Heart right ventricle (tissue), 16 donors: ENCODE data around the gene ZNF625. TPM values are rescaled to one million over a fixed set of nuclear protein-coding genes. Genes with fewer than 3 reads are reported as not detected.

Experiments used
- ATAC-seq, 8 donors: fragments of 200-7000 bp; cut with Tn5 transposase; one replicate each; pipeline ENCODE4 v1.9.1; 2020; ENCODE audit warnings: mild to moderate bottlenecking in 8 of 8, moderate library complexity in 8 of 8, moderate number of reproducible peaks in 1 of 8
- DNase-seq, 2 donors: peaks; one replicate each; pipeline ENCODE4 v3.0.0-alpha.2; 2020
- H3K27ac ChIP-seq, 10 donors: fragments of 200-600 bp; sonication (generic) in 2 of 10; one replicate each; pipeline versions ENCODE4 v1.5.0 to v1.8.0; 2020 to 2022; ENCODE audit warnings: mild to moderate bottlenecking in 3 of 10
- H3K27me3 ChIP-seq, 7 donors: fragments of 200-600 bp; one replicate each; pipeline ENCODE4 v1.8.0; 2021 to 2022; ENCODE audit warnings: mild to moderate bottlenecking in 2 of 7
- H3K36me3 ChIP-seq, 9 donors: fragments of 200-600 bp; sonication (generic) in 1 of 9; one replicate each; pipeline versions ENCODE4 v1.5.0 to v1.8.0; 2020 to 2022; ENCODE audit warnings: mild to moderate bottlenecking in 2 of 9
- H3K4me1 ChIP-seq, 9 donors: fragments of 200-600 bp; sonication (generic) in 1 of 9; one replicate each; pipeline versions ENCODE4 v1.5.0 to v1.8.0; 2020 to 2022; ENCODE audit warnings: mild to moderate bottlenecking in 4 of 9
- H3K4me3 ChIP-seq, 10 donors: fragments of 200-600 bp; sonication (generic) in 2 of 10; one replicate each; pipeline versions ENCODE4 v1.5.0 to v1.8.0; 2020 to 2022; ENCODE audit warnings: mild to moderate bottlenecking in 7 of 10, moderate library complexity in 2 of 10
- H3K9me3 ChIP-seq, 11 donors: fragments of 200-600 bp in 10 of 11; sonication (generic) in 2 of 11; one replicate each; pipeline versions ENCODE4 v1.5.0 to v1.8.0; 2013 to 2022; ENCODE audit warnings: mild to moderate bottlenecking in 2 of 11, control low read depth in 1 of 11, moderate library complexity in 1 of 11
- WGBS, 2 donors: extraction: QIAGEN DNeasy Blood & Tissue Kit; methylation state at CpG; one replicate each; pipeline ENCODE4 v1.1.7; 2013; ENCODE audit warnings: inconsistent platforms in 1 of 2; 5-methylcytosine and 5-hydroxymethylcytosine counted together
- intact Hi-C, 10 donors: fragments of 100-400 bp; cut with DNase I; formaldehyde crosslinking; loops; one replicate each; pipeline versions ENCODE4 v1.11.1 to v1.14.2; 2022
- long read RNA-seq, 3 donors: library from polyadenylated mRNA; unstranded; transcript quantifications; one replicate each; pipeline ENCODE4 v2.0.0, GENCODE V29; 2020 to 2021
- polyA plus RNA-seq, 2 donors: library from polyadenylated mRNA; stranded (reverse); fragments of 200-250 nt; gene quantifications; one replicate each; pipeline ENCODE4 v1.2.3, GENCODE V29; 2013
- total RNA-seq, 10 donors: library from RNA; stranded (reverse); fragmentation: NEBNext Ultra II Directional in 3 of 10; extraction: Animal tissue kit (Norgen Biotek cat#: 25700) in 3 of 10; gene quantifications; one replicate each; pipeline versions ENCODE4 v1.2.1 to v1.2.4, GENCODE V29; 2021 to 2023
- TF ChIP-seq, protein P1 (sequence below), 9 donors: fragments of 200-600 bp; sonication (generic) in 2 of 9; IDR thresholded peaks; one replicate each; pipeline versions ENCODE4 v1.5.0 to v1.8.0; 2021 to 2022; ENCODE audit warnings: antibody characterized with exemption in 9 of 9, mild to moderate bottlenecking in 5 of 9, moderate library complexity in 1 of 9
- donor health status: Arrhythmogenic right ventricular cardiomyopathy.
- donor health status: ischemic (EF 13 %, LVEDD 7.1; RV severe dilation, severe dysfunction).
- donor health status: healthy with polysubstance abuse.
- donor health status: DM: no; HTN: yes; CAD: no.
- donor health status: DM: no; HTN: no; CAD: no.
- donor health status: ischemic (EF 25% LVEDD 6.9; RV normal size, moderate dysfunction).
- donor health status: ischemic (EF 25% LVEDD 5.7; RV mildly dilated, moderate dysfunction).
- donor health status: healthy.
- donor health status: DM: yes; HTN: yes; CAD: no.
- donor health status: Ischemic cardiomyopathy.
- donor health status: ischemic (EF 35%, LVEDD 5.7; RV mildly dilated, moderate dysfunction).
- donor health status: nonischemic (EF 11% LVEDD 7.7; RV severe dilation, severe dysfunction).
- donor health status: DM: yes; HTN: yes; CAD: no.
- donor health status: PGD.
- donor health status: ischemic (EF 29% LVEDD 5.4; RV normal size, mild dysfunction).
- donor health status: nonischemic (EF 23%, LVEDD 6.1; RV moderate dilation, normal function).

Gene ZNF625
- total RNA-seq (1 to 10 TPM; 3.1 to 8.8 (median 5.9) TPM), polyA plus RNA-seq (1 to 10 TPM in 1 of 2 donors, under 1 TPM in 1; 0.65 to 2.9 TPM)
- long read RNA-seq, donor 1, result 0 reads
- long read RNA-seq, donor 2, result 0 reads
- long read RNA-seq, donor 3, result 0 reads

DNA sequence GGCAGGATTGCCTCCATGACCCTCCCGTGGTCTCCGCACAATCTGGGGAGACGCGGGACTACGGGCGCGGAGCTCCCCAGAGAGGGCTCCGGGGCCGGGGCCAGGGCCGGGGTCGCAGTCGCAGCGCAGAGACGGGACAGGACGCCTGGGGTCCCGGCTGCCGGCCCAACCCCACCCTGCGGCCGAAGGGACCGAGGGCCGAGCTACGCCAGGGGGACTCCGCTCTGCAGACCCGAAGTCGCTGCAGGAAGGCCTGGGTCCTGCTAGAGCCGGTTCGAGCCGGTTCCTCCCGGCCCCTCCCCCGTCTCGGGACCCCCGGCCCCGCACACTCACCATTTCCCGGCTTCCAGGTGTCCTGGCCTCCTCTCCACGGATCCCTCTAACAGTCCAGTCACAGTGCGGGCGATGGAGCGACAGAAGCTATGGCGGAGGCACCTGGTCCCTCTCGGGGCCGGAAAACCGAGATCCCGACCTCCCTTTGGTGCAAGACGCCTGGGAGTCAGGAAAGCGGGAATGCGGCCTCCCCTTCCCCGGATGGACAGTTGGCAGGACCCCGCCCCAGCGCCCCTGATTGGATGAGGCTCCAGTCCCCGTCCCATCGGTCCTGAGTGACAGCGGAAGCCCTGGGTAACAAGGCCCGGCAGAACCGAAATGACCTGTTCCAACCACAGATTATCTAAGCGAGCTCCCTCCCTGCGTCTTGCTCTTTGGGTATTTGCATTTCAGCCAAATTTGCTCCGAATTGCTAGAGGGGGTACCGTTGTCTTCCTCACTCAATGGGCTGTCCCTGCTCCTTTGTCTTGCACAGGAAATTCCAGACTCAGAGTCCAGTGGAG lies at the start of gene ZNF625:
Gene ZNF625 (minus strand): TSS at position 512 of the 836 bp plus-strand sequence. CDS start 176 bp downstream, at position 336.
- intact Hi-C loops, result no loop called here
- 0 to 1% methylated on average over 57 to 58 of the region's 58 CpGs for WGBS, 2 donors
- Histone ChIP-seq H3K4me1 (peaks cover 0 to 23% (median 14%) of the 10 kb centered on the region in 9 donors), H3K27ac (peak within 1 kb of the TSS; percentile 68 to 89 (median 84)), H3K36me3 (peaks cover 0 to 24% (median 4%) of the 10 kb centered on the region in 9 donors), H3K9me3 (no peaks in the 10 kb centered on the region), H3K4me3 (peak within 1 kb of the TSS; percentile 57 to 99 (median 90)), H3K27me3 (no peaks in the 10 kb centered on the region)
- ATAC-seq, result peak; percentile 95 to 99 (median 98)
- TF ChIP-seq, protein P1, sequence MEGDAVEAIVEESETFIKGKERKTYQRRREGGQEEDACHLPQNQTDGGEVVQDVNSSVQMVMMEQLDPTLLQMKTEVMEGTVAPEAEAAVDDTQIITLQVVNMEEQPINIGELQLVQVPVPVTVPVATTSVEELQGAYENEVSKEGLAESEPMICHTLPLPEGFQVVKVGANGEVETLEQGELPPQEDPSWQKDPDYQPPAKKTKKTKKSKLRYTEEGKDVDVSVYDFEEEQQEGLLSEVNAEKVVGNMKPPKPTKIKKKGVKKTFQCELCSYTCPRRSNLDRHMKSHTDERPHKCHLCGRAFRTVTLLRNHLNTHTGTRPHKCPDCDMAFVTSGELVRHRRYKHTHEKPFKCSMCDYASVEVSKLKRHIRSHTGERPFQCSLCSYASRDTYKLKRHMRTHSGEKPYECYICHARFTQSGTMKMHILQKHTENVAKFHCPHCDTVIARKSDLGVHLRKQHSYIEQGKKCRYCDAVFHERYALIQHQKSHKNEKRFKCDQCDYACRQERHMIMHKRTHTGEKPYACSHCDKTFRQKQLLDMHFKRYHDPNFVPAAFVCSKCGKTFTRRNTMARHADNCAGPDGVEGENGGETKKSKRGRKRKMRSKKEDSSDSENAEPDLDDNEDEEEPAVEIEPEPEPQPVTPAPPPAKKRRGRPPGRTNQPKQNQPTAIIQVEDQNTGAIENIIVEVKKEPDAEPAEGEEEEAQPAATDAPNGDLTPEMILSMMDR (IDR thresholded peaks at IDR 0.05), result no peak
- DNase-seq, result peak; percentile 88 to 92

DNA sequence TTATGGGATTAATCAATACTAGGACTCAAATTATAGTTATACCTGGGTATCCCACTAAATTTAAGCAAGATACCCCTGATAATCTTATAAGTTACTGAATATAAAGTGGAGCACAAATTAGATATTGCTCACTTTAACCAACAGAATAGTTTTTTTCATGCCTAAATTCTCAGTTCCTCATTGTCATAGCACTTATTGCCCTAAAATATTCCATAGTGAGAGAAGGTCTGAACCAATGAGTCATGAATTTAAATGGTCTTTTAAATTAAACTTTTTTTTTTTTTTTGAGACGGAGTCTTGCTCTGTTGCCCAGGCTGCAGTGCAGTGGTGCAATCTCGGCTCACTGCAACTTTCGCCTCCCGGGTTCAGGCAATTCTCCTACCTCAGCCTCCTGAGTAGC lies 48.8 kb upstream of the ZNF625 start:
- peaks cover 0 to 82% (median 29%) of the 10 kb centered on the region in 11 donors for H3K9me3 ChIP-seq
- no peaks in the 10 kb centered on the region for H3K4me1 ChIP-seq
- no peaks in the 10 kb centered on the region for H3K27me3 ChIP-seq
- intact Hi-C loops, result loop anchor here in 2 of 10 donors (10.0 kb wide), 2 partner anchors 160 to 470 kb away; partner anchors contain the start of gene ZNF442 (in 1 of the 2)
- peaks cover 0 to 32% (median 6%) of the 10 kb centered on the region in 9 donors for H3K36me3 ChIP-seq
- no peak overlapping the region for H3K27ac ChIP-seq
- 97 to 99% methylated on average over 4 of the region's 4 CpGs for WGBS, 2 donors
- no peak for DNase-seq
- TF ChIP-seq, protein P1 (IDR thresholded peaks at IDR 0.05), result no peak
- no peak for ATAC-seq
- no peak overlapping the region for H3K4me3 ChIP-seq

DNA sequence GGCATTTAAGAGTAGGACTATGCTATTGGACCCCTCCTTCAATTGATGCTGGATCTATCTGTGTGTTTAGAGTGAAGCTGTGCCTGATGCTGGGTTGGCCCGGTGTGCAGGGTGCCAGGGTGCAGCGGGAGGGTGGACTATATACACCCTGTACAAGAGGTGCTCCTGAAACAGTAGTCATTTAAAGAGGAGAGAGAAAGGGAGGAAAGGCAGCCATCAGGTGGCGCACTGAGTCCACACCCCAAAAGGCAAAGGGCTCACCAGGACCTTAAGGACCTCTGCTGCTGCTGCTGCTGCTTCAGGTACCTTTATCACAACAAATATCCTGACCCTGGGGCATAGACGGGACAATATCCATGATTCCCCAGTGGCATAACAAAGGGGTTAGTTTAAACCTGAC lies 45.7 kb upstream of the ZNF625 start:
- peak in 5 of 8 donors; percentile 39 to 72 (median 64) for ATAC-seq

More for the DNA sequence above, 45.7 kb upstream of the ZNF625 start:
- intact Hi-C loops, result loop anchor here in 3 of 10 donors (5.0 to 10.0 kb wide), 3 partner anchors 163 to 473 kb away; partner anchors contain the start of gene ZNF442 (in 2 of the 3)
- peak; percentile 16 to 29 for DNase-seq
- no peak overlapping the region for H3K27ac ChIP-seq
- H3K4me1 ChIP-seq, result no peaks in the 10 kb centered on the region
- H3K36me3 ChIP-seq, result peaks cover 0 to 7% (median 0%) of the 10 kb centered on the region in 9 donors
- H3K9me3 ChIP-seq, result peaks cover 0 to 81% (median 10%) of the 10 kb centered on the region in 11 donors
- no peak overlapping the region for H3K4me3 ChIP-seq
- H3K27me3 ChIP-seq, result no peaks in the 10 kb centered on the region
- TF ChIP-seq, protein P1 (IDR thresholded peaks at IDR 0.05), result peak in 7 of 9 donors; percentile 32 to 54 (median 44)
- 45 to 52% methylated on average over 4 of the region's 4 CpGs for WGBS, 2 donors
